Coronary artery (tissue), 2 donors: ENCODE results near the gene RPN1.

Experiments
- DNase-seq: peaks from one replicate; pipeline ENCODE4 v3.0.0-alpha.2; 2017; ENCODE audit warnings: low spot score
- H3K27ac ChIP-seq, 2 donors: fragments of 200-600 bp; sonication (generic); one replicate each; pipeline ENCODE4 v1.5.1; 2016 to 2019
- H3K4me3 ChIP-seq: fragments of 200-600 bp; sonication (generic); 2 replicates; pipeline ENCODE4 v1.5.1; 2016; ENCODE audit warnings: mild to moderate bottlenecking, moderate library complexity
- TF ChIP-seq, protein P1 (sequence below): fragments of 200-600 bp; sonication (generic); IDR thresholded peaks from one replicate; pipeline ENCODE4 v1.5.1; 2019; ENCODE audit warnings: antibody characterized with exemption

RPN1 gene

DNA sequence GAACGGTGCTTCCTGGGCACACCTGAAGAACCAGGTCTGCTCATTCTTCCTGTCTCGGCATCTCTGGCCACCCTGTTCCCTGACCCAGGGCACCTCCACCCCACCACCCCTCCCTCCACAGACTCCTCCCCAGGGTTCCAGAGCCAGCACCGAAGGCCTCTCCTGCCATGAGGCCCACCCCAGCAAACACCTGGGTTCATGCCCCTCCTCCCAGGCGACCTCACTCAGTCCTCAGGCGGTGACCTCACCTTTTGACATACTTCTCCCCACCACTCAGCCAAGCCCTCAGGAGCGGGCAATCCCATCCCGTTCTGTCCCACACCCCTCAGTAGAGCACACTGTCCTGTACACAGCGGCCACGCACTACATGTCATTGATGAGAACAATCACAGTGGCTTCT lies 72.3 kb downstream of the RPN1 start:
- DNase-seq, result no peak
- H3K4me3 ChIP-seq, result no peak overlapping the region
- no peak overlapping the region for H3K27ac ChIP-seq
- TF ChIP-seq, protein P1, sequence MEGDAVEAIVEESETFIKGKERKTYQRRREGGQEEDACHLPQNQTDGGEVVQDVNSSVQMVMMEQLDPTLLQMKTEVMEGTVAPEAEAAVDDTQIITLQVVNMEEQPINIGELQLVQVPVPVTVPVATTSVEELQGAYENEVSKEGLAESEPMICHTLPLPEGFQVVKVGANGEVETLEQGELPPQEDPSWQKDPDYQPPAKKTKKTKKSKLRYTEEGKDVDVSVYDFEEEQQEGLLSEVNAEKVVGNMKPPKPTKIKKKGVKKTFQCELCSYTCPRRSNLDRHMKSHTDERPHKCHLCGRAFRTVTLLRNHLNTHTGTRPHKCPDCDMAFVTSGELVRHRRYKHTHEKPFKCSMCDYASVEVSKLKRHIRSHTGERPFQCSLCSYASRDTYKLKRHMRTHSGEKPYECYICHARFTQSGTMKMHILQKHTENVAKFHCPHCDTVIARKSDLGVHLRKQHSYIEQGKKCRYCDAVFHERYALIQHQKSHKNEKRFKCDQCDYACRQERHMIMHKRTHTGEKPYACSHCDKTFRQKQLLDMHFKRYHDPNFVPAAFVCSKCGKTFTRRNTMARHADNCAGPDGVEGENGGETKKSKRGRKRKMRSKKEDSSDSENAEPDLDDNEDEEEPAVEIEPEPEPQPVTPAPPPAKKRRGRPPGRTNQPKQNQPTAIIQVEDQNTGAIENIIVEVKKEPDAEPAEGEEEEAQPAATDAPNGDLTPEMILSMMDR, result no peak

DNA sequence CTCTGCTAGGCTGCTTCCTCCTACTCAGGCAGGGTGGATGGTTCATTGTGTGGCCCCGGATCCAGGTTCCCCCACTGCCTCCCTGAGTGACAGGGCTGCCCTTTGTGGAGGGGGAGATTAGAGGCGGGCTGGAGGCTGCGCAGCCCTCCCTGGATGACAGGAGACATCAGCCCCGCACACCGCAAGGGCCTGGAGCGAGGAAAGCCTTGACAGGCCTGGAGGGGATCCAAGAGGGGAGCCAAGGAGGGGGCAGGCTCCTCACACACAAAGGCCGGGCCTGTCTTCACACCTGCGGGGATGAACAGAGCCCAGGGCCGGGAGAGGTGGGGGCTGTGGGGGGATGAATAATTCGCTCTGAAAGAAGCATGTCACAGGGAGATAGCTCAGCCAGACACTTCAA lies 72.9 kb downstream of the RPN1 start:
- no peak overlapping the region for H3K27ac ChIP-seq
- TF ChIP-seq, protein P1, result no peak
- no peak overlapping the region for H3K4me3 ChIP-seq
- DNase-seq, result no peak

DNA sequence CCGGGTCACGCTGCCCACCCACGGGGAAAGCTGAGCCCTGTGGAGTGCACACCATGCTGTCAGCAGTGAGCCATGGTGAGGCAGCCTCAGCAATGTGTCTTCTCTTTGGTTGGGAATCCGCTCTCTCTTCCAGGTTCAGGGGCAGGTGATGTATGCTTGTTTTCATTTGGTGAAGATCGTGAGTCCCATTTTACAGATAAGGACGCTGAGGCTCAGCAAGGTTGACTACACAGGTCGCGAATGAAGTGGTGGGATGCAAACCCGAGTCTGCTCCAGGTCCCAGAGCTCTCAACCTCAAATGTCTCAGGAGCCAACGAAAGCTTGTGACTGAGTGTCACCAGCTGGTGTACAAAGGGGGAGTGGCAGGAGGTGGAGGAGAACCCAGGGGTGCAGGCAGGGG lies 74.3 kb downstream of the RPN1 start:
- TF ChIP-seq, protein P1, result no peak
- Histone ChIP-seq H3K27ac (no peak overlapping the region), H3K4me3 (no peak overlapping the region)
- DNase-seq, result no peak

DNA sequence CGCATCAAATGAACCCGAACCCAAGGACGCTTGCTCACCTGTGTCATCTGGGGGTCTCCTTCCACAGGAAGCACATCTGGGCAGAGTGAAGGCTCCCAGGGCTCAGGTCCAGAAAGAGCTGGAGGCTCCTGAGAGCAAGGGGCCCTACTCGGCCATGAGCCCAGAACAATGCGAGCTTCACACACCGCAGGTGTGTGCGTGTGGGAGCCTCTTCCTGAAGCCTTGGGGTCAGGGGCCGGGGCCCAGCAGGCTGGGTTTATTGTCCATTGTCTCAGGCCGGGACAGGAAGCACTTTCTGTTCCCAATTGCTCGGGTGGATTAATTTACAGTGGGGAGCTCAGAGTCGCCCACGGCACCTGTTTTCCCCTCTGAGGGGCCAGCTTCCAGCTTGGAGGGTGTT lies 74.8 kb downstream of the RPN1 start:
- Histone ChIP-seq H3K4me3 (no peak overlapping the region), H3K27ac (no peak overlapping the region)
- DNase-seq, result no peak
- TF ChIP-seq, protein P1, result no peak

DNA sequence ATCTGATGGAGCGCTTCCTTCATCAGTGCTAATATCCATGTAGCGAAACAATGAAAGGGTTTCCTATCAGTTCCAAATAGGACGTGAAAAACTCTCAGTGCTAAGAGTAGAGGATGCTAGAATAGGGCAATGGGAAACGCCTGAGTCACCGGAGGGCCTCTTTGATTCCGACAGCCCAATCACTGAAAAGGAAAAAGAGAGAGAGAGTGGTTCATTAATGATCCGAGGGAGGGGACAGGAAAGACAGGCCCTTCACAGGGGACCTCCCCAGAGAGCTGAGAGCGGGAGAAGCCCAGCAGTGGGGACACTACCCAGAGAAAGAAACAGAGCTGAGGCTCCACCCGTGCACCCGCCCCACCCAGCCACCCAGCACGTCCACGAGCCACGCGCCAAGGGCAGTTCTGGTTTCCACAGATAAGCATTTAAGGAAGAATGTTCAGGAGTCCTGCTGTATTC lies 76.9 kb downstream of the RPN1 start:
- no peak for DNase-seq
- Histone ChIP-seq H3K27ac (no peak overlapping the region), H3K4me3 (no peak overlapping the region)
- TF ChIP-seq, protein P1, result no peak

DNA sequence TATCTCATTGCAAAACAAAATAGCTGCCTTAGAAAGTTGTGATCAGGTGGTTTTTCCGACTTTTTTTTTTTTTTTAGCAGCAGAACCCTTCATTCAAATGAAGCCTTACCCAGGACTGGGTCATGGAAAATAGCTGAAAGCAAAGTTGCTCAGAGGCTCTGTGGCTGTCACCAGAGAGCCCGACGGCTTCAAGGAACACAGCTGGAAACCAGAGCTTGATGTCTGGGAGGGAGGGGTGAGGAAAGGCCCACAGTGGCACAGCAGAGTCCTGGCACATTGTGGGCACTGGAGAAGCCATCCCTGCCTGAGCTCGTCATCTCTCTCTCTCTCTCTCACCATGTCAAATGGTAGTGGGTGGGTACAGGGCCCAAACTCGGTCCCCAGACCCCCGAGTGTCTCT lies 77.5 kb downstream of the RPN1 start:
- DNase-seq, result no peak
- Histone ChIP-seq H3K4me3 (no peak overlapping the region), H3K27ac (no peak overlapping the region)
- TF ChIP-seq, protein P1, result no peak

DNA sequence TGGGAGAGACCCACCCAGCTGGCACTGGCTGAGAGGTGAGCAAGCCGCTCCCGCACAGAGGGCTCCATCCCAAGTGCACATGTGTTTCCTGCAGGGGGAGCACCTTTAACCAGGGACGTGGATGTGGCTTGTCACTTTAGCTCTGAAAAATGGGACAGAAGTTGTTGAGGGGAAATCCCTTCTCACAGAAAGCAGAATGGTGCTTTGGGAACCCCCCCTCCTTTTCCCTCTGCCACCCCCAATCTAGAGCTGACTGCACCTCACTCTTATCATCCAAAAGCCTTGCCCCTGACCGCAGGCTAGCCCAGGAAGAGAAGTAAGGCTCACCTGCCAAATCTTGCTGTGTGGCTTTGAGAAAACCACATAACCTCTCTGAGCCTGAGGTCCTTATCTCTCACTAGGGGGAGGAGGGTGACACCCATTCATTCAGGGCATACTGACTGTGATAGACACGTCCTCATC lies 77.9 kb downstream of the RPN1 start:
- Histone ChIP-seq H3K4me3 (no peak overlapping the region), H3K27ac (no peak overlapping the region)
- TF ChIP-seq, protein P1, result no peak
- no peak for DNase-seq
